ENCODE results near the gene ESRP2.

- TF ChIP-seq CTCF (IDR thresholded peaks at IDR 0.05; ENCODE audit: low read depth, low read length) (no peak), POLR2A (IDR thresholded peaks at IDR 0.05; ENCODE audit: extremely low read depth, insufficient read length) (no peak), MYC (IDR thresholded peaks at IDR 0.05; ENCODE audit: low read depth, low read length) (no peak)
Observed at GRCh38 chr16:68179855-68180254, 56.1 kb downstream of the ESRP2 start.

Data from NB4 (cell line).